ENCODE data around the gene COL17A1.
A peak's percentile ranks its signal among the peaks of the same experiment; 100 is the strongest.

COL17A1 gene

GRCh38 chr10:104049504-104050250, 36.0 kb downstream of the COL17A1 start:
- DNase-seq = no peak

GRCh38 chr10:104046651-104047050, 39.0 kb downstream of the COL17A1 start:
- DNase-seq = no peak

- peak; percentile 17 for DNase-seq
Observed at GRCh38 chr10:104045151-104046089, 40.3 kb downstream of the COL17A1 start.

GRCh38 chr10:104043854-104044253, 41.8 kb downstream of the COL17A1 start:
- no peak for DNase-seq

GRCh38 chr10:104043185-104043830, 42.4 kb downstream of the COL17A1 start:
- DNase-seq = no peak

GRCh38 chr10:104041891-104042535, 43.7 kb downstream of the COL17A1 start:
- DNase-seq = no peak

- DNase-seq = no peak
Observed at GRCh38 chr10:104040862-104041789, 44.6 kb downstream of the COL17A1 start.

- DNase-seq = no peak
Observed at GRCh38 chr10:104040382-104040781, 45.3 kb downstream of the COL17A1 start.

GRCh38 chr10:104038958-104039752, 46.5 kb downstream of the COL17A1 start:
- DNase-seq = no peak

- DNase-seq = no peak
Observed at GRCh38 chr10:104038537-104038936, 47.1 kb downstream of the COL17A1 start.

GRCh38 chr10:104037261-104037951, 48.3 kb downstream of the COL17A1 start:
- no peak for DNase-seq

GRCh38 chr10:104036518-104037260, 49.0 kb downstream of the COL17A1 start:
- DNase-seq = no peak

GRCh38 chr10:104036069-104036384, 49.7 kb downstream of the COL17A1 start:
- DNase-seq = no peak

- DNase-seq = no peak
Observed at GRCh38 chr10:104035194-104036068, 50.2 kb downstream of the COL17A1 start.

- no peak for DNase-seq
Observed at GRCh38 chr10:104034401-104035193, 51.1 kb downstream of the COL17A1 start.

- DNase-seq = no peak
Observed at GRCh38 chr10:104033966-104034365, 51.7 kb downstream of the COL17A1 start.

- DNase-seq = no peak
Observed at GRCh38 chr10:104033401-104033930, 52.2 kb downstream of the COL17A1 start.

All from stimulated activated CD4-positive, alpha-beta T cell treated with anti-CD3 and anti-CD28 coated beads, Interleukin-15, amount 100 ng/mL, for 24 hours (primary cell).